ENCODE results near the gene IL19.

DNA sequence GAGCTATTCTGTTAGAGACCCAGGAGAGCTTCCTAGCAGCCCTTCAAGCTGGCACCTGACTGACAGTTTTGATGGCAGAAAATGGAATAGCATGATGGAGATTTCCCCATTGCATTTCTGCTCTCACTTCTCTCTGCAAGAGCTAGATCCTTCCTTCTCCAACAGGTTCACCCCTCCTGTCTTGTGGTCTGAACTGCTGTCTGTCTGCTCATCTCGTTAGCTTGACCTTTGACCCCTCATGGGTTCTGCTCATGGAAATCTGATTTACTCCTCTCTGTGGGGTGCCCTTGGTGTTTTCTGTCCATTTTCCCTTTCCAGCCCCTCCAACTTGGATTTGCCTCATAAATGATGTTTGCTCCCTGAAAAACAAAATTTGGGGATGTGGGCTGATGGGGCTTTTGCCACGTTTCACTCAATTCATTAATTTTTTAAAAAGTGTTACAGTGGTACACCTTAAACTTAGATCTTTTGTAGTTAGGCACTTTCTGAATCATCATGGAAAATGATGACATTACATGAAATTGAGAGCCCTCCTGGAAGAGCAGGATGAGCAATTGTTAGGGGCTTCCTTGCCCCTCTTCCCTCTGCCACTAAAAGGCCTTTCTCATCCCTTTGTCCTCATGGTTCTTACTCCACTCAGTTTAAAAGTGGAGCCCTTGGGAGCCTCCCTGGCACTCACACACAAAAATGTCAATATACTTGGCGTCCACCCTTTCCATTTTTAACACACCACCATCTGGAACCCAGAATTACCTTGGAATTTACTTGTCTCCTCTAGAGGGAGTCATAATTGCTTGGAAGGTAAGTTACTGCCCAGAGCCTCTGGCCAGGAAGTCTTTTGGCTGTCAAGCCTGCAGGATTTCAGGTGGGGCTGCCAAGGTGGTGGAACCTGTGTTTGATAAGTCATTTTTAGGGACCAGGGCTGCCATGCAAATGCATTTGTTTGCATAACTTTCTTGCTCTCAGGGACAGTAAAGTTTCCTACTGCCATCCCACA lies 31.9 kb upstream of the IL19 start:
- TF ChIP-seq, protein P1, sequence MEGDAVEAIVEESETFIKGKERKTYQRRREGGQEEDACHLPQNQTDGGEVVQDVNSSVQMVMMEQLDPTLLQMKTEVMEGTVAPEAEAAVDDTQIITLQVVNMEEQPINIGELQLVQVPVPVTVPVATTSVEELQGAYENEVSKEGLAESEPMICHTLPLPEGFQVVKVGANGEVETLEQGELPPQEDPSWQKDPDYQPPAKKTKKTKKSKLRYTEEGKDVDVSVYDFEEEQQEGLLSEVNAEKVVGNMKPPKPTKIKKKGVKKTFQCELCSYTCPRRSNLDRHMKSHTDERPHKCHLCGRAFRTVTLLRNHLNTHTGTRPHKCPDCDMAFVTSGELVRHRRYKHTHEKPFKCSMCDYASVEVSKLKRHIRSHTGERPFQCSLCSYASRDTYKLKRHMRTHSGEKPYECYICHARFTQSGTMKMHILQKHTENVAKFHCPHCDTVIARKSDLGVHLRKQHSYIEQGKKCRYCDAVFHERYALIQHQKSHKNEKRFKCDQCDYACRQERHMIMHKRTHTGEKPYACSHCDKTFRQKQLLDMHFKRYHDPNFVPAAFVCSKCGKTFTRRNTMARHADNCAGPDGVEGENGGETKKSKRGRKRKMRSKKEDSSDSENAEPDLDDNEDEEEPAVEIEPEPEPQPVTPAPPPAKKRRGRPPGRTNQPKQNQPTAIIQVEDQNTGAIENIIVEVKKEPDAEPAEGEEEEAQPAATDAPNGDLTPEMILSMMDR (IDR thresholded peaks at IDR 0.05; ENCODE audit: poor library complexity) = peak; percentile 32
- TF ChIP-seq EZH2 (IDR thresholded peaks at IDR 0.05; ENCODE audit: borderline replicate concordance) (no peak), EZH2phosphoT487 (IDR thresholded peaks at IDR 0.05; ENCODE audit: low read depth, severe bottlenecking, unreplicated experiment) (no peak)

All from hepatocyte (in vitro differentiated cells).